ENCODE measurements around the gene NAP1L4.
"Not testable (repeated sequence)": the region's sequence is repeated elsewhere in the genome, so short reads cannot be mapped to it uniquely, and the experiment has no call there.

The NAP1L4 gene

DNA sequence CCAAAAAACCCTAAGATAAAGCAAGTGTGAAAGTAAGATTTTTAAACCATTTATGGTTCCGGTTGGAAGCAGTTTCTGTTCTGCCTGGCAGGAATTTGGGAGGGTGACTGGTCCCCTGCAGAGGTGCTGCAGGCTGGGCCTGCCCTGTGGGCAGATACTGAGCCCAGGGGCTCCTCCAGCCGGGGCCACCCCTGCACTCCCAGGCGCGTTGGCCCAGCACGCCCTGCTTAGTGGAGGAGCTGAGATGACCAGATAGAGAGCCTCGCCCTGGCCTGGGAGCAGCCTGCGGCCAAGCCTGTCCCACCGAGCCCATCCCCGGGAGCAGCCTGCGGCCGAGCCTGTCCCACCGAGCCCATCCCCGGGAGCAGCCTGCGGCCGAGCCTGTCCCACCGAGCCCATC is 70.9 kb downstream of the NAP1L4 start:
- no peak for DNase-seq

DNA sequence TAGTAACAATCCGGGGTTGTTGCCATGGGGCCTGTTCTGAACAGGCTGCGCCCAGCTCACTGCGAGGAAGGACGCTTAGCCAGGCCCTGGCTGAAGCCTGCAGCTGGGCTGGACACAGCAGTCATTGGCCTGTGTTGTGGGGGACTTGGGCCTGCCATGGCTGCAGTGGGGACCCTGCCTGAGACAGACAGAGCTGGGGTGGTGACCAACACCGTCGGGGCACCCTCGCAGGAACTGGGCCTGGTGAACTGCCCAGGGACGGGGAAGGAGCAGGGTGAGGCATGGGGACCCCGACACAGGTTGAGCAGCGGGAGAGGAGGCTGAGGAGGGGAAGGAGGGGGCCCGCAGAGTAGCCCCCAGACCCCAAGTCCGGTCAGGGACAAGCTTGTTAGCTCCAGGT is 71.8 kb downstream of the NAP1L4 start:
- no peak for DNase-seq

GRCh38 chr11:2919837-2920236 is 72.3 kb downstream of the NAP1L4 start:
- no peak for DNase-seq

- DNase-seq = no peak
These were observed 72.9 kb downstream of the NAP1L4 start for GRCh38 chr11:2919188-2919587.

DNA sequence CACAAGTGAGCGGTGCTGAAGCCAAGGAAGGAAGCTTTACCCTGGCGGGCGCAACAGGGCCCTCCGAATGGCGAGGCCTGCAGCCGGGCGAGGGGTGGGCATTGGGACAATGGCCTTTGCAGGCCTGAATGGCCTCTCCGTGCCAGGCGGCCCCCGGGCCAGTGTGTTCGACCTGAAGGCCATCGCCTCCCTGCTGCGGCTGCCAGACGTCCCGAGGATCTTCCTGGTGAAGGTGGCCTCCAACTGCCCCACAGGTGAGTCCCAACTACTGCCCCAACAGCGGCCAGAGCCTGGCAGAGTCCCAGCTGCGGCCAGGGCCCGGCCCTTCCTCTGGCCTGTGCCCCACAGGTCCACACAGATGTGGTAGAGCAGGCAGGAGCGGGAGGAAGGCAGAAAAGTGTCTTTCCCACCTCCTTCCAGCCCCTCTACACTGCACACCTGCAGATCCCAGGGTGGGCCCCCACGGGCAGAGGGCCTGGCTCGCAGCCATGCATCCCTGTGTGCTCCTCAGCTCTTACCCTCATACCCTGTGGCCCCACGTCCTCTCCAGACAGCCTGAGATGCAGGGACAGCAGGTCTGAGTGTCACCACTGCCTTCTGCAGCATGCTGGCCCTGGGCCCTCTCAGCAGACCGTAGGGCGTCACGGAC is 74.2 kb downstream of the NAP1L4 start:
- no peak for DNase-seq

DNA sequence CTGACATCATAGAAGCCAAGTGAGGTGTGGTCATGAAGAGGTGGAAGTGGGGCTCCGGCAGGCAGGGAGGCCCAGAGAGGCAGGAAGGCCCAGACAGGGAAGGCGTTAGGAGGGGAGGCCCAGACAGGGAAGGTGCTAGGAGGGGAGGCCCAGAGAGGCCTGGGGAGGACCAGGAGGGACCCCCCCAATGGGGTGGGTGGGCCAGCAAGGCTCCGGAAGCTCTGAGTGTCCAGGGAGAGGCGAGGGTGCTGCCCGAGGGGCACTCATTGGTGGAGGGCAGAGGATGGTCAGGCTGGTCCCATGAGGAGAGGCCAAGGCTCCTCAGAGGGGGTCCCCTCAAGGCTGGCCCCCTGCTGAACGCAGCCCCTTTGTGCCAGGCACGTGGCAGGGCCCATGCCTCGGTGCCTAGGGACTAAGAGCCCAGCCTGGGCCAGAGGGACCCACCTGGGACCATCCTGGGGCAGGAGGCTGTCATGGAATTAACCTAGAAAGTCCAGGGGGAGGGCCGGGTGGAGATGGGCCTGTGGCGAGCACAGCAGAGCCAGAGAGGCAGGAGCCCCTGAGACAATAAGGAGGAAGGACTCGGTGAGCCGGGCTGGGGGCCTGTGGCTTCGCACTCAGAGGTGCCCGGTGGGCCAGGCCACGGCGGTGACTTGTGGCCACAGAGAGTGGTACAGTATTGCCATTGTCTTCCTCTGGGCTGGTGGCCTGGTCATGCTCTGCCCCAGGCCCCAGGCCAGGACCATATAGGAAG is 75.1 kb downstream of the NAP1L4 start:
- DNase-seq = no peak

DNA sequence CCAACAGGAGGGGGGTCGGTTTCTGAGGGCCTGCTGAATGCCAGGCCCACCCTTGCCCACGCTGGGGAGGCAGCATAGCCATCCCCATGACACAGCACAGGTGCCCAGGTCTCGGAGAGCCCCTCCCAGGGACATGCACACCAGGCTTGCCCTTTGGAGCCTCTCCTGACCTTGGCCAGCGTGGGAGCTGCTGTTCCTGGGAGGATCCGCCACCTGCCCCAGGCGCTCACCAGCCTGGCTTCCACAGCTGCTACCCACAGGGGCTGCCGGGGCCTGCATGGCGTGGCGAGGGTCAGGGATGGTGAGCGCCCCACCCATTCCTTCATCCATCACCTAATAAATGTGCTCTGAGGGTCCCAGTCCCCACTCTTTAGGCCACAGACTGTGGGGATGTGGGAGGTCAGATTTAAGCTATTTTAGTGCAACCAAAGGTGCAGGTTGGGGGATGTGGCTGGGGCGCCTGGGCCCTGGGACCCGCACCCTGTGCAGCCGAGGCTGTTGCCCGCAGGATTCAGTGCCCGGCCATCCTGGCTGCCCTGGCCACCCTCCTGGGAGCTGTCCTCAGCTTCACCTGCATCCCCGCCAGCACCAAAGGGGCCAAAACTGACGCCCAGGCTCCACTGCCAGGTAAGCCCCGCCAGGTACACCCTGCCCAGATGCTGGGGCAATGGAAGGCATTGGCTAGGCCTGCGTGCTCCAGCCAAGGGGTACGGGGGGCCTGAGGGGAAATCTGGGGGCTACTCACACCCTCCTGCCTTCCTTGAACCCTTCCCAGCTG is 75.8 kb downstream of the NAP1L4 start:
- no peak for DNase-seq

GRCh38 chr11:2915473-2915872 is 76.7 kb downstream of the NAP1L4 start:
- no peak for DNase-seq

- DNase-seq = no peak
These were observed 77.5 kb downstream of the NAP1L4 start for GRCh38 chr11:2914455-2915195.

- no peak for DNase-seq
These were observed 78.4 kb downstream of the NAP1L4 start for GRCh38 chr11:2913776-2914175.

- DNase-seq = no peak
These were observed 79.1 kb downstream of the NAP1L4 start for GRCh38 chr11:2913019-2913431.

DNA sequence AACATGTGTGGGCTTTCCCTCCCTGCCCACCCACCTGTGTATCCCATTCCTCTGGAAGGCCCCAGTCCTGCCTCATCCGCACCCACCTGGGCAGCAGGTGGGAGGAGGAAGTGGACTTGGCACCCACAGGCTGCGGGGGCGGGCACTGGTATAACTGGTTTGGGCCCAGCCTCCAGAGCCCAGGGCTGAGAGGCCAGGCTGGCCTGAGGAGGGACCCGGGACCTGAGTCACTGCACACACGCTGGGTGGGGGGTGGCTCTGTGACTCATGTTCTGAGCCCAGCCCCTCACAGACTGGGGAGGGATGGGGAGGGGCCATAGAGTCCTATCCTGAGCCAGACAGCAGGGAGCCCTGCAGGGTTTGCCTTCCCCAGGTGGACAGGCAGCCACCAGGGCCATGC is 79.6 kb downstream of the NAP1L4 start:
- no peak for DNase-seq

GRCh38 chr11:2911785-2912391 is 80.2 kb downstream of the NAP1L4 start:
- DNase-seq = no peak

GRCh38 chr11:2911088-2911784 is 80.9 kb downstream of the NAP1L4 start:
- DNase-seq = no peak

DNA sequence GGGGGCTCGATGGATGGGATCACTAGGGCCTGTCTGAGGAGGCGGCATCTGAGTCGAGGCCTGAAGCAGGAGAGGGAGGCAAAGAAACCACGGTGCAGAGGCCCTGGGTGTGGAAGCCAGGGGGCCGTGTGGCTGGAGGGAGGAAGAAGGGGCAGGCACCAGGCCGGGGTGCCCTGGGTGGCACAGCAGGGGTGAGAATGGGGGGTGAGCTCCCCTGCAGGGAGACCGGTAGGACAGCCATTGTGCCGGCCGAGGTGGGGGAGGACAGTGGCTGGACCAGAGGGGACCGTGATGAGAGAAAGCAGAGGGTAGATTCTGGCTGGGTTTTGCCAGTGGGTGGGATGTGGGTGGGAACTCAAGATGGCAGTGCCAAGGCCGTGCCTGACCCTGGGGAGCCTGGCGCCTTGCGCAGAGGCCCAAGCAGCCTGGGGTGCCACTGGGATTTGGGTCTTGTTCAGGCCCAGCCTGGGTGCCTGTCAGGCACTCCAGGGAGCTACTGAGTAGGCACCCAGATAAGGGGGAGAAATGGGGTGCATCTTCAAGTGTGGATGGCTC is 81.7 kb downstream of the NAP1L4 start:
- DNase-seq = no peak

- no peak for DNase-seq
These were observed 82.8 kb downstream of the NAP1L4 start for GRCh38 chr11:2909133-2909902.

DNA sequence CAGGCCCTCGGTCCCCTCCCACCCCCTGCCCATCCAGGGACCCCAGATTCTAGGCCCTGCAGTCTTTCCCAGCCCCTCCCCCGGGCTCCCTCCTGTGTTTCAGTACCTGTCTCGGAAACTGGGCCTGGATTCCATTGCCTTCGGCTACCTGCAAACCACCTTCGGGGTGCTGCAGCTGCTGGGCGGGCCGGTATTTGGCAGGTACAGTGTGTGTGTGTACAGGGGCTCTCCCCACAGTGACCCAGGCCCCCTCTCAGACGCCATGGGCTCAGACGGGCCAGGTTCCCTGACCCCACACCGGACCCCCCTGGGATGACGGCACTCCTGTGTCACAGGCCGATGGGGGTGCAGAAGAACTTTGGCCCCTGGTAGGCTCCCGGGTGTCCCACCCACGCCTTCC is 84.0 kb downstream of the NAP1L4 start:
- DNase-seq = no peak

DNA sequence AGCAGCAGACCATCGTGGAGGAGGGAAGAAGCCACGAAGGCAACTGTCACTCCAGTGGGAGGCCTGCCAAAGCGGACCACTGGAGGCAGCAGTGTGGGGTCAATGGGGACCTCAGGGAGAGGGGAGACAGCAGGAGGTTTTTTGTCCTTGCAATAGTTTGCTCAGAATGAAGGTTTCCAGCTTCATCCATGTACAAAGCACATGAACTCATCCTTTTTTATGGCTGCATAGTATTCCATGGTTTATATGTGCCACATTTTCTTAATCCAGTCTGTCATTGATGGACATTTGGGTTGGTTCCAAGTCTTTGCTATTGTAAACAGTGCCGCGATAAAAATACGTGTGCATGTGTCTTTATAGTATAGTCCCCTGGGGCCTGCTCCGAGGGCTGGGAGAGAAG is 86.8 kb downstream of the NAP1L4 start:
- DNase-seq = not testable (repeated sequence)

DNA sequence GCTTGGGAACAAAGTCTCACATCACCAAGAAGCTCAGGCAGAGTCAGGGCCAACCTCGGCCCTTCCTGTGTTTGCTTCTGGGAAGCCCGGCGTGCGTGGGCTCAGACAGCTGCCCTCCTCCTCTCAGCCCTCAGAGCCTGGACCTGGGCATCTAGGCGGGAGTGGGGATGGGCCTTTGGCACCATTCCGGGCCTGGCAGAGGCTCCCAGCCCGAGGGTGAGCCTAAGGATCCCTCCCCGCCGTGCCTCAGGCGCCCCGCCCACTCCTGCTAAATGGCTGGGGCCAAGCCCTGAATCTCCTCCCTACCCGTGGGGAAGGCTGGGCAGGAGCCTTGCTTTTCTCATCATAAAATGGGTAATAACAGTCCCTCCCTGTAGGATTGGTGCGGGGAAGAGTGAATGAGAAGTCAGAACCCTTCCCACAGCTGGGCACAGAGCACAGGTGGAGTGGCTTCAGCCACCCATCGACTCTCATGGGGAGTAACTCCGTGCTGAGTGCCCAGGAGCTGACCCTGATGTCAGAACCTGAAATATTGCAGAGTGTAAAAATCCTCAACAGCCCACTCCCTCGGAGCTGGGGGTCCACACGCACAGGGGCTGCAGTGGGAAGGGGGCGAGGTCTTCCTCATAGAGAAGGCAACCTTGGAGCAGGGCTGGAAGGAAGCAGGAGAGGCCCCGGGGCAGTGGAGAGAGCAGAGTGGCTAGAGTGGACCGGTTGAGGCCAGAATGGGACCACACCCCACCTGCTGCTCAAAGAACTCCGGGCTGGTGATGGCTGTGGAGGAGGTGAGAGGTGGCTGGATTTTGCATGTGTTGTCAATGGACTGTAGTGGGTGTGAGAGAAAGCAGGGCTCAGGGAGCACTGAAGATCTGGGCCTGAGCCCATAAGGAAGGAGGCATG is 87.7 kb downstream of the NAP1L4 start:
- DNase-seq = no peak

- DNase-seq = no peak
These were observed 88.5 kb downstream of the NAP1L4 start for GRCh38 chr11:2903672-2904011.
